ENCODE measurements around the gene SIGLEC1.

SIGLEC1 gene

GRCh38 chr20:3702611-3703391 is 9.6 kb downstream of the SIGLEC1 start:
- H3K4me3 ChIP-seq (ENCODE audit: low read length, poor library complexity, severe bottlenecking), result no peak overlapping the region
- H3K27me3 ChIP-seq (ENCODE audit: insufficient read depth, low read length, poor library complexity, severe bottlenecking), result no peaks in the 10 kb centered on the region
- H3K4me2 ChIP-seq (ENCODE audit: low read depth, low read length, poor library complexity, severe bottlenecking), result no peak overlapping the region
- TF ChIP-seq, protein P1, sequence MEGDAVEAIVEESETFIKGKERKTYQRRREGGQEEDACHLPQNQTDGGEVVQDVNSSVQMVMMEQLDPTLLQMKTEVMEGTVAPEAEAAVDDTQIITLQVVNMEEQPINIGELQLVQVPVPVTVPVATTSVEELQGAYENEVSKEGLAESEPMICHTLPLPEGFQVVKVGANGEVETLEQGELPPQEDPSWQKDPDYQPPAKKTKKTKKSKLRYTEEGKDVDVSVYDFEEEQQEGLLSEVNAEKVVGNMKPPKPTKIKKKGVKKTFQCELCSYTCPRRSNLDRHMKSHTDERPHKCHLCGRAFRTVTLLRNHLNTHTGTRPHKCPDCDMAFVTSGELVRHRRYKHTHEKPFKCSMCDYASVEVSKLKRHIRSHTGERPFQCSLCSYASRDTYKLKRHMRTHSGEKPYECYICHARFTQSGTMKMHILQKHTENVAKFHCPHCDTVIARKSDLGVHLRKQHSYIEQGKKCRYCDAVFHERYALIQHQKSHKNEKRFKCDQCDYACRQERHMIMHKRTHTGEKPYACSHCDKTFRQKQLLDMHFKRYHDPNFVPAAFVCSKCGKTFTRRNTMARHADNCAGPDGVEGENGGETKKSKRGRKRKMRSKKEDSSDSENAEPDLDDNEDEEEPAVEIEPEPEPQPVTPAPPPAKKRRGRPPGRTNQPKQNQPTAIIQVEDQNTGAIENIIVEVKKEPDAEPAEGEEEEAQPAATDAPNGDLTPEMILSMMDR (conservative IDR thresholded peaks at IDR 0.05; ENCODE audit: low read length), result no peak
- TF ChIP-seq EZH2phosphoT487 (IDR thresholded peaks at IDR 0.05; ENCODE audit: borderline replicate concordance), result no peak
- H2AFZ ChIP-seq (ENCODE audit: low read length), result no peak overlapping the region
- H3K36me3 ChIP-seq (ENCODE audit: insufficient read depth, low read length), result no peaks in the 10 kb centered on the region
- no peaks in the 10 kb centered on the region for H4K20me1 ChIP-seq (ENCODE audit: insufficient read depth, low read length, poor library complexity, severe bottlenecking)
- no peaks in the 10 kb centered on the region for H3K9me2 ChIP-seq (replicated peaks; ENCODE audit: low read depth, low read length)
- no peaks in the 10 kb centered on the region for H3K9me3 ChIP-seq (ENCODE audit: insufficient read depth, low read depth, low read length)
- no peaks in the 10 kb centered on the region for H3K4me1 ChIP-seq (ENCODE audit: insufficient read depth, low read length, poor library complexity, severe bottlenecking)
- no peaks in the 10 kb centered on the region for H3F3A ChIP-seq (ENCODE audit: low read depth)
- H3K9ac ChIP-seq (ENCODE audit: low read depth, low read length, poor library complexity, severe bottlenecking), result no peak overlapping the region
- no peaks in the 10 kb centered on the region for H3K79me2 ChIP-seq (ENCODE audit: insufficient read depth, low read length)

DNA sequence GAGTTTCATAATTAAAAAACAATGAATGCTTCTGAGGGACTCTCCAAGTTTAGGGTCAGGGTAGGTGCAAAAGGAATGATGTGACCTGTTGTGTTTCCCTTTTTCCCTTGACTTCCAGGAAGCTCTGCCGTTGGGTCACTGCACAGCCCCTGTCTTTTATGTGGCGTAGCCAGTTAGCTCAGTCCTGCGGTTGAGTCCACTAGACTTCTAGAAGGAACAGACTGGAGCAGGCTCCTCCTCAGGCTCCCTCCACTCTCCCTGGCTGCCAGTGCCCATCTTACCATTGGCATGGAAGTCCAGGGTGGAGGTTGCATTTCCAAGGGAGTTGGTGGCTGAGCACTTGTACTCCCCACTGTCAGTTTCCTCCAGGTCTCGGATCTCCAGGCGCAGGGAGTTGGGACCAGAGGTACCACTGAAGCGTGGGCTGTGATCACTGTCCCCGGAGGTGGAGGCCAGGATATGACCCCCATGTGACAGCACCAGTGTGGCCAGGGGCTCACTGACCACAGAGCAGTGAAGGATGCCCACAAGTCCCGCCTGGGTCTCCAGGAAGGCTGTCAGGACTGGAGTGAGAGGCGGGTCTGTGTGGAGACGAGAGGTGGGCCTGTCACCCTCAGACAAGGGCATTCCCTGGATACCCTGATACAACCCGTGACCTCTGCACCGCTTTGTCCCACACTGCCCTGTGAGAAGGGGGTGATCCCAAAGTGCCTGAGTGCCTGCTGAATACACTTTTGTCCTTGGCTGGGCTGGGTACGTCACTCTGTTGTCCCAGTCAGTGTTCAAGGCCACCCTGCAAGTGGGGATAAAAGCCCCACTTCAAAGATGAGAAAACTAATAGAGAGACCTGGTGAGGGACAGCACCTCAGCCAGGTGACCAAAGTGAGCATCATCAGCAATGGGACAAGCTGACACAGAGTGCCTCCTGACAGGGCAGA is 11.1 kb downstream of the SIGLEC1 start:
- Histone ChIP-seq H3K36me3 (ENCODE audit: insufficient read depth, low read length) (no peaks in the 10 kb centered on the region), H3K27me3 (ENCODE audit: insufficient read depth, low read length, poor library complexity, severe bottlenecking) (no peaks in the 10 kb centered on the region), H2AFZ (ENCODE audit: low read length) (no peak overlapping the region), H3K9me2 (replicated peaks; ENCODE audit: low read depth, low read length) (no peaks in the 10 kb centered on the region), H3K9ac (ENCODE audit: low read depth, low read length, poor library complexity, severe bottlenecking) (no peak overlapping the region), H3K79me2 (ENCODE audit: insufficient read depth, low read length) (no peaks in the 10 kb centered on the region), H3K4me3 (ENCODE audit: low read length, poor library complexity, severe bottlenecking) (no peak overlapping the region), H3K4me1 (ENCODE audit: insufficient read depth, low read length, poor library complexity, severe bottlenecking) (no peaks in the 10 kb centered on the region), H3K4me2 (ENCODE audit: low read depth, low read length, poor library complexity, severe bottlenecking) (no peak overlapping the region), H4K20me1 (ENCODE audit: insufficient read depth, low read length, poor library complexity, severe bottlenecking) (no peaks in the 10 kb centered on the region), H3F3A (ENCODE audit: low read depth) (no peaks in the 10 kb centered on the region), H3K9me3 (ENCODE audit: insufficient read depth, low read depth, low read length) (no peaks in the 10 kb centered on the region)
- TF ChIP-seq EZH2phosphoT487 (IDR thresholded peaks at IDR 0.05; ENCODE audit: borderline replicate concordance), result no peak
- TF ChIP-seq, protein P1 (conservative IDR thresholded peaks at IDR 0.05; ENCODE audit: low read length), result no peak

GRCh38 chr20:3699037-3699436 is 13.4 kb downstream of the SIGLEC1 start:
- Histone ChIP-seq H3K27me3 (ENCODE audit: insufficient read depth, low read length, poor library complexity, severe bottlenecking) (no peaks in the 10 kb centered on the region), H3K4me1 (ENCODE audit: insufficient read depth, low read length, poor library complexity, severe bottlenecking) (no peaks in the 10 kb centered on the region), H3K9me2 (replicated peaks; ENCODE audit: low read depth, low read length) (no peaks in the 10 kb centered on the region), H3F3A (ENCODE audit: low read depth) (no peaks in the 10 kb centered on the region), H2AFZ (ENCODE audit: low read length) (no peak overlapping the region), H4K20me1 (ENCODE audit: insufficient read depth, low read length, poor library complexity, severe bottlenecking) (no peaks in the 10 kb centered on the region), H3K36me3 (ENCODE audit: insufficient read depth, low read length) (no peaks in the 10 kb centered on the region), H3K79me2 (ENCODE audit: insufficient read depth, low read length) (no peaks in the 10 kb centered on the region), H3K9ac (ENCODE audit: low read depth, low read length, poor library complexity, severe bottlenecking) (no peak overlapping the region), H3K4me3 (ENCODE audit: low read length, poor library complexity, severe bottlenecking) (no peak overlapping the region), H3K4me2 (ENCODE audit: low read depth, low read length, poor library complexity, severe bottlenecking) (no peak overlapping the region), H3K9me3 (ENCODE audit: insufficient read depth, low read depth, low read length) (no peaks in the 10 kb centered on the region)
- TF ChIP-seq, protein P1 (conservative IDR thresholded peaks at IDR 0.05; ENCODE audit: low read length), result no peak
- TF ChIP-seq EZH2phosphoT487 (IDR thresholded peaks at IDR 0.05; ENCODE audit: borderline replicate concordance), result no peak
